WTC11 (cell line): ENCODE data around the gene FAM168B. TPM values are rescaled to one million over a fixed set of nuclear protein-coding genes. Genes with fewer than 3 reads are reported as not detected.

Experiments used
- ATAC-seq: fragments of 200-7000 bp; cut with Tn5 transposase; 2 replicates; pipeline ENCODE4 v1.10.0; 2021; ENCODE audit warnings: mild to moderate bottlenecking, moderate library complexity
- CTCF ChIA-PET: fragments of 300-600 bp; sonication (Branson Sonifier 250); formaldehyde crosslinking; loops from one replicate; lab custom pipeline; 2021; ENCODE audit warnings: antibody characterized with exemption; lab: Charles Lee
- POLR2A ChIA-PET: fragments of 350-600 bp; sonication (Branson Sonifier 250); formaldehyde crosslinking; loops from one replicate; lab custom pipeline; 2021; ENCODE audit warnings: antibody characterized with exemption; lab: Charles Lee
- DNase-seq: peaks from one replicate; pipeline ENCODE4 v3.0.0; 2021; ENCODE audit warnings: low spot score
- H3K27ac Mint-ChIP-seq: 2 replicates; pipeline ENCODE4 v1.8.0; 2021; ENCODE audit warnings: mixed read lengths
- H3K27me3 Mint-ChIP-seq: 2 replicates; pipeline ENCODE4 v1.8.0; 2021; ENCODE audit warnings: low read depth, mild to moderate bottlenecking, moderate library complexity, mixed read lengths
- H3K36me3 Mint-ChIP-seq: 2 replicates; pipeline ENCODE4 v1.8.0; 2021; ENCODE audit warnings: mixed read lengths
- H3K4me1 Mint-ChIP-seq: 2 replicates; pipeline ENCODE4 v1.8.0; 2022; ENCODE audit warnings: mixed read lengths
- H3K4me3 Mint-ChIP-seq: 2 replicates; pipeline ENCODE4 v1.8.0; 2021; ENCODE audit warnings: mild to moderate bottlenecking, moderate library complexity, mixed read lengths
- H3K9me3 Mint-ChIP-seq: 2 replicates; pipeline ENCODE4 v1.8.0; 2021; ENCODE audit warnings: mixed read lengths
- HMGXB4 ChIP-seq: sonication (generic); formaldehyde crosslinking; IDR thresholded peaks from 2 replicates; pipeline ENCODE4 v1.8.1; 2023; ENCODE audit warnings: mild to moderate bottlenecking, moderate library complexity, missing genetic modification reagents
- KAT7 ChIP-seq: sonication (generic); formaldehyde crosslinking; IDR thresholded peaks from 2 replicates; pipeline ENCODE4 v1.8.1; 2023; ENCODE audit warnings: missing genetic modification reagents, mild to moderate bottlenecking, borderline replicate concordance
- NR3C1 ChIP-seq: sonication (generic); formaldehyde crosslinking; conservative IDR thresholded peaks from 2 replicates; pipeline ENCODE4 v1.8.1; 2023; ENCODE audit warnings: low read depth, mild to moderate bottlenecking, missing genetic modification reagents
- TCF7 ChIP-seq: sonication (generic); formaldehyde crosslinking; IDR thresholded peaks from 2 replicates; pipeline ENCODE4 v1.8.0; 2022; ENCODE audit warnings: mild to moderate bottlenecking, low read depth, missing genetic modification reagents, moderate library complexity
- TEAD4 ChIP-seq: sonication (generic); formaldehyde crosslinking; IDR thresholded peaks from 2 replicates; pipeline ENCODE4 v1.8.0; 2022; ENCODE audit warnings: mild to moderate bottlenecking, missing genetic modification reagents
- USF1 ChIP-seq: sonication (generic); formaldehyde crosslinking; IDR thresholded peaks from 2 replicates; pipeline ENCODE4 v1.8.0; 2022; ENCODE audit warnings: mild to moderate bottlenecking, missing genetic modification reagents
- ZMAT4 ChIP-seq: fragments of 250-450 bp; sonication (Bioruptor Pico); IDR thresholded peaks from 2 replicates; pipeline ENCODE4 v1.9.0; 2021; ENCODE audit warnings: mild to moderate bottlenecking
- ZNF425 ChIP-seq: fragments of 250-450 bp; sonication (Bioruptor Pico); conservative IDR thresholded peaks from 2 replicates; pipeline ENCODE4 v1.9.0; 2021; ENCODE audit warnings: mild to moderate bottlenecking
- total RNA-seq: library from RNA; stranded (reverse); gene quantifications from 3 replicates; pipeline ENCODE4 v1.2.3, GENCODE V29; 2021
- TF ChIP-seq, protein P1 (sequence below): fragments of 250-450 bp; sonication (Bioruptor Pico); IDR thresholded peaks from 2 replicates; pipeline ENCODE4 v2.1.2; 2022; ENCODE audit warnings: mild to moderate bottlenecking, moderate library complexity
- TF ChIP-seq, protein P2 (sequence below): sonication (generic); formaldehyde crosslinking; IDR thresholded peaks from 2 replicates; pipeline ENCODE4 v1.8.1; 2023; ENCODE audit warnings: mild to moderate bottlenecking, missing genetic modification reagents, moderate library complexity
- TF ChIP-seq, protein P3 (sequence below): sonication (generic); formaldehyde crosslinking; IDR thresholded peaks from 2 replicates; pipeline ENCODE4 v1.8.0; 2023; ENCODE audit warnings: missing genetic modification reagents, mild to moderate bottlenecking, borderline replicate concordance

FAM168B gene
- total RNA-seq, 1 experiment from 2014 or later: 63.9 TPM

GRCh38 chr2:131044757-131045150 lies 48.5 kb downstream of the FAM168B start (continued):
- TF ChIP-seq, protein P1, sequence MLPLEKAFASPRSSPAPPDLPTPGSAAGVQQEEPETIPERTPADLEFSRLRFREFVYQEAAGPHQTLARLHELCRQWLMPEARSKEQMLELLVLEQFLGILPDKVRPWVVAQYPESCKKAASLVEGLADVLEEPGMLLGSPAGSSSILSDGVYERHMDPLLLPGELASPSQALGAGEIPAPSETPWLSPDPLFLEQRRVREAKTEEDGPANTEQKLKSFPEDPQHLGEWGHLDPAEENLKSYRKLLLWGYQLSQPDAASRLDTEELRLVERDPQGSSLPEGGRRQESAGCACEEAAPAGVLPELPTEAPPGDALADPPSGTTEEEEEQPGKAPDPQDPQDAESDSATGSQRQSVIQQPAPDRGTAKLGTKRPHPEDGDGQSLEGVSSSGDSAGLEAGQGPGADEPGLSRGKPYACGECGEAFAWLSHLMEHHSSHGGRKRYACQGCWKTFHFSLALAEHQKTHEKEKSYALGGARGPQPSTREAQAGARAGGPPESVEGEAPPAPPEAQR (CRISPR knock-in tag): no peak
- TF ChIP-seq, protein P2, sequence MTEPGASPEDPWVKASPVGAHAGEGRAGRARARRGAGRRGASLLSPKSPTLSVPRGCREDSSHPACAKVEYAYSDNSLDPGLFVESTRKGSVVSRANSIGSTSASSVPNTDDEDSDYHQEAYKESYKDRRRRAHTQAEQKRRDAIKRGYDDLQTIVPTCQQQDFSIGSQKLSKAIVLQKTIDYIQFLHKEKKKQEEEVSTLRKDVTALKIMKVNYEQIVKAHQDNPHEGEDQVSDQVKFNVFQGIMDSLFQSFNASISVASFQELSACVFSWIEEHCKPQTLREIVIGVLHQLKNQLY (CRISPR knock-in tag): no peak
- TF ChIP-seq USF1 (CRISPR knock-in tag) (no peak), TCF7 (no peak), KAT7 (CRISPR knock-in tag) (no peak), ZNF425 (no peak), ZMAT4 (CRISPR knock-in tag) (no peak)
- TF ChIP-seq, protein P3, sequence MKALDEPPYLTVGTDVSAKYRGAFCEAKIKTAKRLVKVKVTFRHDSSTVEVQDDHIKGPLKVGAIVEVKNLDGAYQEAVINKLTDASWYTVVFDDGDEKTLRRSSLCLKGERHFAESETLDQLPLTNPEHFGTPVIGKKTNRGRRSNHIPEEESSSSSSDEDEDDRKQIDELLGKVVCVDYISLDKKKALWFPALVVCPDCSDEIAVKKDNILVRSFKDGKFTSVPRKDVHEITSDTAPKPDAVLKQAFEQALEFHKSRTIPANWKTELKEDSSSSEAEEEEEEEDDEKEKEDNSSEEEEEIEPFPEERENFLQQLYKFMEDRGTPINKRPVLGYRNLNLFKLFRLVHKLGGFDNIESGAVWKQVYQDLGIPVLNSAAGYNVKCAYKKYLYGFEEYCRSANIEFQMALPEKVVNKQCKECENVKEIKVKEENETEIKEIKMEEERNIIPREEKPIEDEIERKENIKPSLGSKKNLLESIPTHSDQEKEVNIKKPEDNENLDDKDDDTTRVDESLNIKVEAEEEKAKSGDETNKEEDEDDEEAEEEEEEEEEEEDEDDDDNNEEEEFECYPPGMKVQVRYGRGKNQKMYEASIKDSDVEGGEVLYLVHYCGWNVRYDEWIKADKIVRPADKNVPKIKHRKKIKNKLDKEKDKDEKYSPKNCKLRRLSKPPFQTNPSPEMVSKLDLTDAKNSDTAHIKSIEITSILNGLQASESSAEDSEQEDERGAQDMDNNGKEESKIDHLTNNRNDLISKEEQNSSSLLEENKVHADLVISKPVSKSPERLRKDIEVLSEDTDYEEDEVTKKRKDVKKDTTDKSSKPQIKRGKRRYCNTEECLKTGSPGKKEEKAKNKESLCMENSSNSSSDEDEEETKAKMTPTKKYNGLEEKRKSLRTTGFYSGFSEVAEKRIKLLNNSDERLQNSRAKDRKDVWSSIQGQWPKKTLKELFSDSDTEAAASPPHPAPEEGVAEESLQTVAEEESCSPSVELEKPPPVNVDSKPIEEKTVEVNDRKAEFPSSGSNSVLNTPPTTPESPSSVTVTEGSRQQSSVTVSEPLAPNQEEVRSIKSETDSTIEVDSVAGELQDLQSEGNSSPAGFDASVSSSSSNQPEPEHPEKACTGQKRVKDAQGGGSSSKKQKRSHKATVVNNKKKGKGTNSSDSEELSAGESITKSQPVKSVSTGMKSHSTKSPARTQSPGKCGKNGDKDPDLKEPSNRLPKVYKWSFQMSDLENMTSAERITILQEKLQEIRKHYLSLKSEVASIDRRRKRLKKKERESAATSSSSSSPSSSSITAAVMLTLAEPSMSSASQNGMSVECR (CRISPR knock-in tag): no peak

DNA sequence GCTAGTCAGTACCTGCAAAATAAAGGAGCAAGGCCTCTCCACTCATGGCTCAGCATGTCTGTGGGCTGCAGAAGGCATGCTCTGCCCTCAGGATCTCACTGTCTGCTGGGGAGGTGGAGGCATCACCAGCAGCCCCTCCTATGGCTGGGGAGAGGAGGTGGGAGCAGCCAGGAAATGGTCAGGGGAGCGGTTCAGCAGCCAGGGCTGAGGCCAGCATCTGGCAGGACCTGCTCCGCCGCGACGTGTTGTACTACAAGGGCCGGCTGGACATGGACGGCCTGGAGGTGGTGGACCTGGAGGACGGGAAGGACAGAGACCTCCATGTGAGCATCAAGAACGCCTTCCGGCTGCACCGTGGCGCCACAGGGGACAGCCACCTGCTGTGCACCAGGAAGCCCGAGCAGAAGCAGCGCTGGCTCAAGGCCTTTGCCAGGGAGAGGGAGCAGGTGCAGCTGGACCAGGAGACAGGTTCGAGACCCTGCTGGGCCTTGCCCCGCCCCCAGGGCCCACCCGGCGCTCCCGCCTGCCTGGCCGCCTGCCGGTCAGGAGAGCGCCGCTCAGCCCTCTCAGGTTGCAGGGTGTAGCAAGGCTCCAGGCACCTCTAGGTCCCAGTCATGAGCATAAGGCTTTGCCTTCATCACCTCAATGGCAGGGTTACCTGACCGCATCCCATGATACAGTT lies 49.0 kb downstream of the FAM168B start:
- Mint-ChIP-seq H3K27ac (no peak overlapping the region), H3K9me3 (no peaks in the 10 kb centered on the region), H3K27me3 (no peaks in the 10 kb centered on the region), H3K36me3 (peaks cover 21% of the 10 kb centered on the region), H3K4me3 (no peak overlapping the region), H3K4me1 (peaks cover 9% of the 10 kb centered on the region)
- DNase-seq (no peak), ATAC-seq (no peak)
- no peak for TF ChIP-seq NR3C1
- TF ChIP-seq TEAD4 (CRISPR knock-in tag): no peak
- no peak for TF ChIP-seq HMGXB4 (CRISPR knock-in tag)
- ChIA-PET CTCF (no interaction called here), POLR2A (no interaction called here)
